GM12878 (cell line): ENCODE data around the gene PHC2.

Experiments used
- CHD1 ChIP-seq: IDR thresholded peaks from 2 replicates; pipeline ENCODE4 v1.6.1; 2012; ENCODE audit warnings: low read depth, low read length, improper control_type of control experiment
- CTCF ChIP-seq, 3 experiments: IDR thresholded peaks in 2 of 3; conservative IDR thresholded peaks in 1 of 3; 2 replicates each; pipeline ENCODE4 v1.5.1; 2011; ENCODE audit warnings: low read depth in 3 of 3, low read length in 3 of 3, mild to moderate bottlenecking in 3 of 3, control low read depth in 2 of 3, moderate library complexity in 2 of 3, inconsistent platforms in 1 of 3, mixed read lengths in 1 of 3; ENCODE audit not compliant: control insufficient read depth in 2 of 3, insufficient read depth in 1 of 3; ENCODE audit errors: extremely low read depth in 1 of 3
- EGR1 ChIP-seq, 2 experiments: IDR thresholded peaks; 1 replicate in 1 of 2; 2 replicates in 1 of 2; pipeline ENCODE4 v1.6.1; 2011 to 2012; ENCODE audit warnings: low read depth in 2 of 2, low read length in 2 of 2, borderline replicate concordance in 1 of 2, mild to moderate bottlenecking in 1 of 2, moderate library complexity in 1 of 2
- EP300 ChIP-seq, 2 experiments: fragments of 150-350 bp in 1 of 2; IDR thresholded peaks; 2 replicates each; pipeline ENCODE4 v1.6.1; 2011 to 2012; ENCODE audit warnings: low read depth in 2 of 2, low read length in 2 of 2, borderline replicate concordance in 1 of 2, improper control_type of control experiment in 1 of 2, inconsistent platforms in 1 of 2; ENCODE audit not compliant: control insufficient read depth in 1 of 2
- EZH2 ChIP-seq: IDR thresholded peaks from 2 replicates; pipeline ENCODE4 v1.6.1; 2012; ENCODE audit warnings: low read depth, mild to moderate bottlenecking, control low read depth, inconsistent platforms, low read length, borderline replicate concordance; ENCODE audit not compliant: control insufficient read depth
- FOXM1 ChIP-seq: IDR thresholded peaks from 2 replicates; pipeline ENCODE4 v1.6.1; 2012; ENCODE audit warnings: low read depth, mild to moderate bottlenecking, inconsistent platforms, low read length, moderate library complexity
- HDAC6 ChIP-seq: fragments of 200-600 bp; sonication (generic); IDR thresholded peaks from one replicate; pipeline ENCODE4 v1.8.0; 2017; ENCODE audit warnings: antibody characterized with exemption; ENCODE audit not compliant: unreplicated experiment
- MXI1 ChIP-seq: fragments of 150-350 bp; IDR thresholded peaks from 2 replicates; pipeline ENCODE4 v1.6.1; 2011; ENCODE audit warnings: low read depth, mild to moderate bottlenecking, inconsistent platforms, low read length, improper control_type of control experiment
- MYC ChIP-seq: IDR thresholded peaks from 2 replicates; pipeline ENCODE4 v1.6.1; 2011; ENCODE audit warnings: mild to moderate bottlenecking, low read length, moderate library complexity, inconsistent platforms; ENCODE audit not compliant: insufficient read depth, insufficient replicate concordance, insufficient read length, severe bottlenecking
- NR2C2 ChIP-seq: IDR thresholded peaks from 2 replicates; pipeline ENCODE4 v1.6.1; 2011; ENCODE audit warnings: borderline replicate concordance, low read depth; ENCODE audit not compliant: control insufficient read depth, insufficient read length
- POLR2AphosphoS5 ChIP-seq: IDR thresholded peaks from 2 replicates; pipeline ENCODE4 v1.6.1; 2011; ENCODE audit warnings: mild to moderate bottlenecking, low read length, inconsistent platforms
- TCF12 ChIP-seq: IDR thresholded peaks from 2 replicates; pipeline ENCODE4 v1.6.1; 2011; ENCODE audit warnings: low read depth, mild to moderate bottlenecking, low read length
- TCF3 ChIP-seq: IDR thresholded peaks from 2 replicates; pipeline ENCODE4 v1.6.1; 2012; ENCODE audit warnings: low read depth, mild to moderate bottlenecking, low read length, borderline replicate concordance; ENCODE audit not compliant: insufficient read depth
- ZBTB40 ChIP-seq: fragments of 450-650 bp; IDR thresholded peaks from 2 replicates; pipeline ENCODE4 v1.6.1; 2016; ENCODE audit warnings: mild to moderate bottlenecking, moderate library complexity, borderline replicate concordance

DNA sequence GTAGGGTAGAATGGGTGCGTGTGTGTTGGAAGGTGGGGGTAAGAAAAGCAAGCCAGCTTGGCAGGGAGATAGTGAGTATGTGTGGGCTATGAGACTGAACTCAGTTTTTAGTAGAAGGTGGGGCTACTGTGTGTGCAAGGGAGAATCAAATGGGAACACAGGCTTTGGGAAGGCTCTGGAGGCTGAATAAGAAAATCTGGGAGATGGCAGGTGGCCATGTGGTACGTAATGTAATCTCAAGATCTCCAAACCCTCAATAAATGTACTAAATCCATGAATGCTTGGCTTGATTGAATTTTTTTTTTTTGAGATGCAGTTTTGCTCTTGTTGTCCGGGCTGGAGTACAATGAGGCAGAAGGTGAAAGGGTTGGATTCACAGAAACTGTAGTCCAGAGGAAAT lies 38.1 kb upstream of the PHC2 start:
- TF ChIP-seq ZBTB40 = no peak
- no peak for TF ChIP-seq TCF3
- TF ChIP-seq MXI1 = no peak
- TF ChIP-seq EZH2 = no peak
- no peak for TF ChIP-seq EGR1 (IDR thresholded peaks at IDR 0.05; ENCODE audit: borderline replicate concordance in 1 of 2, low read depth in 2 of 2, low read length in 2 of 2)
- TF ChIP-seq NR2C2 = no peak
- no peak for TF ChIP-seq HDAC6
- TF ChIP-seq CTCF (IDR thresholded peaks at IDR 0.05 in 2 of 3, conservative IDR thresholded peaks at IDR 0.05 in 1 of 3; ENCODE audit: control insufficient read depth in 2 of 3, extremely low read depth in 1 of 3, insufficient read depth in 1 of 3, low read depth in 3 of 3, low read length in 3 of 3) = no peak
- no peak for TF ChIP-seq POLR2AphosphoS5
- no peak for TF ChIP-seq CHD1
- no peak for TF ChIP-seq FOXM1
- no peak for TF ChIP-seq MYC
- no peak for TF ChIP-seq TCF12
- no peak for TF ChIP-seq EP300 (IDR thresholded peaks at IDR 0.05; ENCODE audit: borderline replicate concordance in 1 of 2, control insufficient read depth in 1 of 2, low read depth in 2 of 2, low read length in 2 of 2)
